ENCODE measurements around the gene ORAI3.
A peak's percentile ranks its signal among the peaks of the same experiment; 100 is the strongest.

GRCh38 chr16:30984669-30985400 is 36.0 kb downstream of the ORAI3 start, which contains the start of gene HSD3B7:
- no peak for TF ChIP-seq POLR2A (IDR thresholded peaks at IDR 0.05)
- peak; percentile 85 to 98 (median 96) for TF ChIP-seq CTCF (IDR thresholded peaks at IDR 0.05 in 4 of 5, conservative IDR thresholded peaks at IDR 0.05 in 1 of 5)

Data from gastrocnemius medialis (tissue), 4 donors.